Right kidney (tissue), 1 donor: ENCODE measurements around the gene FRYL.

Experiments
- DNase-seq: peaks from one replicate; pipeline ENCODE4 v3.0.0-alpha.2; 2016

FRYL gene

GRCh38 chr4:48604527-48604926 lies 175.6 kb downstream of the FRYL start:
- DNase-seq: no peak

DNA sequence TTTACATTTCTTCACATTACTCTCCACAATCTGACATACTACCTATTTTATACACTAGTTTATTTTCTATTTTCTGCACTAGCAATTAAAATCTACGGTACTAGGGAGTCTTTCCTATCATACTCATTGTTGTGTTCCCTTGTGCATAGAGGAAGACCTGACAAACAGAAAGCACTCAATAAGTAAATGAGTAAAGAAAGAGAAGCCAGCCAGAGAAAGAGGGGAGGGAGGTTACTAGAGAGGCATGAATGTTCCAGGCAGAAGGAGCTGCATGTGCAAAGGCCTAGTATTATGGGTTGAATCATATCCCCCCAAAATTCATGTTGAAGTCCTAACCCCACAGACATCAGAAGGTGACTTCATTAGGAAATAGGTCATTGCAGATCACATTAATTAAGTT lies 176.0 kb downstream of the FRYL start:
- no peak for DNase-seq

DNA sequence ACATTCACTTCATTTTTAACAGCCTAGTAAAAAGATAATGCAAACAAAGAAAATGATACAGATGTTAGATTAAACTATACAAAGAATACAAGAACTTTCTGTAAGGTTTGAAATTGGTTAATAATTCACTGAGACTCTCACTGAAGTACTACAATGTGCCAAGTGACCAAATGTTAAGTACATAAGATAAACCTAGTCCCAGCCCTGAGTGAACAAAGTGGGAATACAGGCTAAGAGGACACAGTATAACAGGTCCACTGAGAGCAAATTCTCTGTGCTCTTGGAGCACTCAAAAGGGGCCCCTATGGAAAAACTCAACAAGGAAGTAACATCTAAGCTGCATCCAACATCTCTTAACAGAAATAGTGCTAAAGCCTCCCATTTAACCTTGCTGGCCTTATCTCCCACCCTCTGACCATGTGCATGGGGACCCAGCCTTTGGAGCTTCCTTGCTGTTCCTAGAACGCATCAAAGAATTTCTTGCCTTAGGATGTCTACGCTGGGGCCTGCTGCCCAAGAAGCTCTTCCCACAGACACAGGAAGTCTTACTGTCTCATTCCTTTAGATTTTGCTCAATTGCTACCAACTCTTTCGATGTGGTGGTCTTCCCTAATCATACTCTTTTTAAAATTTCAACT lies 176.6 kb downstream of the FRYL start:
- DNase-seq: no peak

DNA sequence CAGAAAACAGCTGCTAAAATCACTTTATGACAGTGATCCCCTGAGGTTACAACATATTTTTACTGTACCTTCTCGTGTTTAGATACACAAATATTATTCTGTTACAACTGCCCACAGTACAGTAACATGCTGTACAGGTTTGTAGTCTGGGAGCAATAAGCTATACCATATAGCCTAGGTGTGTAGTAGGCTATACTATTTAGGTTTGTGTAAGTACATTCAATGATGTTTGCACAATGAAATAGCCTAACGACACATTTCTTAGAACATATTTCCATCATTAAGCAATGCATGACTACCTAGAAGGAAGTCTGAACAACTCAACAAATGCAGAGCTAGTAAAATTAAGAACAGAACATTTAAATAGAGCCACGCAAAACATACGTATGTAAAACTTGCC lies 177.3 kb downstream of the FRYL start:
- DNase-seq: no peak

- no peak for DNase-seq
Observed at GRCh38 chr4:48602222-48602621, 177.9 kb downstream of the FRYL start.

GRCh38 chr4:48596336-48596735 lies 183.7 kb downstream of the FRYL start:
- DNase-seq: no peak

GRCh38 chr4:48594180-48594579 lies 185.9 kb downstream of the FRYL start:
- DNase-seq: no peak

DNA sequence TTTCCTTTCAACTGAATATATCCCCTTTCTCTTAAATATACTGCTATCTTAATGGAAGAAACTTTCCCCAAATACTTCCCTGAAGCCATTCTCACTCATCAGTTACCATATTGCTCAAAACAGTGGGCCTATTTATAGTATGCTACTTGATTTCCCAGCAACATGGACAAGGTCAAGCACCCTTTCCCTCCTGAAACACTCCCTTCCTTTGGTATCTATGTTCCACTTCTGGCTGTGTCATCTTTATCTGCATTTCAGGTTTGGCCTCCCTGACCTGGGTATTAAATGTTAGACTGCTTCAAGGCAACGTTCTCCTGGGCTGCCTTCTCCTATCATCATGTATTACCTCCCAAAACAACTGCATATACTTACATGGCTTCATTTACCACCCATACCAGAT lies 188.7 kb downstream of the FRYL start:
- DNase-seq: no peak

DNA sequence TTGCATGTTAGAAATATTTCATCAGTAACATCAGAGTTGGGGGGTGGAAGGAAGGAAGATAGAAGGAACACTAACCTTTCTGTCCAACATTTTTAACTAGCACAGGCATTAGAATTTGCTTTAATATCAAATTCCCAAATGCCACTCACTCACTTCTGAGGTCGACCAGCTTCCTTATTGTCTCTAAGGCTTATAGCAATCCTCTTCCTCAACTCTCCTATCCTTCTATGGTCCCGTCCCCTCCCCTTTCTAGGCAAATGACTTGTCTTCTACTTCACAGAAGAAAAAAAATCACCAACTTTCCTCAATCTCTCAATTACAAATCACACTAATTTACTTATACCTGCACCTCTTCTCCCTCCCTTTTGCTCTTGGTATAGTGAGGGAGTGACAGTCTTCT lies 189.2 kb downstream of the FRYL start:
- DNase-seq: no peak

DNA sequence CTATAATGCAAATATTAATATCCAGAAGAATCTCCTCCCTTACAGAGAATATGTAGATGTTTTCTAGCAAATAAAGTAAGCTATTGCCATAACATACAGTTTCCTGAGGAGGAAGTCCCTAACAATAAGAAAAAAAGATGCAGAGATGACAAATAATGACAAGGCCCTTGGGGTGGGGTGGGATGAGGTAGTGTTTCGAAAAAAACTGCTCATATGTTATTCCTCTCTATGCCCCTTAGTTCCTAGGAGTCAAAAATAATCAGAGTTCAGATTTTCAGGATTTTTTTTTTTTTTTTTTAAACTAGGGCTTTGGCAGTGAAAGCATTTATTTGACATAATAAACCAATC lies 191.0 kb downstream of the FRYL start:
- no peak for DNase-seq

DNA sequence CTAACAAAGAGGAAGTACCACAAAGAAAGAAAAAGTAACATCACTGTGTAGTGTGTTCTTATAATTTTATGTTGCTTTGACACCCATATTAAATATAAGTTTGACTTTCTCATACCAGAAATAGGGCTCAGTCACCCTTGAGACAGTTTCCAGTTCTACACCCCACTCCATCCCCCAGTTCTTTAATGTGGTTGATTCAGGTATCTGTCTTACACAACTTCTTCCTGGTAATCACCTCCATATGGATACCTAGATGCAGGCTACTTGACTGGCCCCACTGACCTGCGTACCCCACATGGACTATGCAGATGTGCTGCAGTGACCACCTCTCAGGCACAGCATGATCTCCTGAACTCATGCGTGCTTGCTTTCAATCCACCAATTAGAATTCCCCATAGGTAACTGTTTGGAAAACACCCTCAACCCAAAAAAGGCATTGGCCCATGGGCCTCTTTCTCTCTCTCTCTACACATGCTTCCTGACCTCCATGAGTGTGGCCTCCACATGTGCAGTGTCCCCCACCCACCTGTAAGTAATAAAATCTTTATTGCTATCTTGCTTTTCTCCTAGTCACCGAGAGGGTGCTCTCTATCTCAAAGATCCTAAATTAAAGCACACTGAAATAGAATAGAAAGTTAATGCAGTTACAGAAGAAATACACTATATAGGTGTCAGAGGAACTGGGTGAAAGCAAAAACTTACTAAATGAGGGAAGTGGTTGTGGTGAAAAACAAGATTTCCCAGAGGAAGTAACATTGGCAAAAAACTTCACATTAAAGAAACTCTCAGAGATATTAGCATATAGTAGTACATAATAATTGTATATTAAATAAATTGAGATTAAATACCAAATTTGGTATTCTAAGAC lies 191.6 kb downstream of the FRYL start:
- DNase-seq: no peak

DNA sequence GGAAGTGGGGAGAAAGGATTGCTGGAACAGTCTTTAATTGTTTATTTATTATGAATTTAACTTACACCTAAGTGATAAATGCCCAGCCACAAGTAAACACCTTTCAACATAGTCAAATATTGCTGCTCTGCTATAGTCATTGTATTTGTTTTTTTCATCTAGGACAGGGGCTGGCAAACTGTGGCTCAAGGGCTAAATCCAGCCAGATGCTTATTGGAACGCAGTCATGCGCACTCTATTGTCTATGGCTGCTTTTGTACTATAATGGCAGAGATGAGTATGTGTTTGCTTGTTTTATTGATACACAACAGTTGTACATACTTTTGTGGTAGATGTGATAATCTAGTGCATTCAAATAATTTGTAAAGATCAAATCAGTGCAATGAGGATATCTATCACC lies 194.7 kb downstream of the FRYL start:
- no peak for DNase-seq

DNA sequence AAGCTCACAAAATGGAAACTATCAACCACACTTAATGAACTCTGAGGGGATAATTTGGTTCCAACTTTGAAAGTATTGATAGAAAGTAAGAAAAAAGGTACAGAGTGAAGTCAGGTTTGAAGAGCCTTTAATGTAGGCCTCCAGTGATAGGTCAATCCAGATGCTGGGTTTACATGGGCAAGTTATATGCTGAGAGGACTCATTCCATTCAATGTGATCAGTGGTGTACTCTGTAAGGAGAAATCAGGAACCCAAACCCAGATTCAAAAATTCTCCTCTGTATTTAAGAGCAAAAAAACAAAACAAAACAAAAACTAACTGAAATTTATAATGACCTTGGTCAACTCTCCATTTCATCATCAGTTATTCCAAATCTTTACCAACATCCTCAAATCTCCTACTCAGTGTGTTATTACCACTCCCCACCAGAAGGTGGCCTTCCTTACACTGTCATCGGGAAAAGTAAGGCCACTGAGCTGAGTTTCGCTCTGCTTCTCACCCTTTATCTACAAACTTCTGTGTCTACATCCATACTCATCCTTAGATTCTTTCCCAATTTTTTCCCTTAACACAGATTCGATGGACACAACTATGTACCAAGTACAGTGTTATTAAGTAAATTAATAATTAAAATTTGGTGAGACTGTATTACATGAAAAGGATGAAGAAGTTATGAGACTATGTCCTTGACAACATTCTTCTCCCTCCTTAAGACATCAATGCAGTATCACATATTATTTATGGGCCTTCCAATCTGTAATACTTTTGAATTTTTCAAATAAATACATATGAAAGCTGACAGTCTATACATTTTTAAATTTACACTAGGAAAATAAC lies 201.7 kb downstream of the FRYL start:
- peak; percentile 31 for DNase-seq

DNA sequence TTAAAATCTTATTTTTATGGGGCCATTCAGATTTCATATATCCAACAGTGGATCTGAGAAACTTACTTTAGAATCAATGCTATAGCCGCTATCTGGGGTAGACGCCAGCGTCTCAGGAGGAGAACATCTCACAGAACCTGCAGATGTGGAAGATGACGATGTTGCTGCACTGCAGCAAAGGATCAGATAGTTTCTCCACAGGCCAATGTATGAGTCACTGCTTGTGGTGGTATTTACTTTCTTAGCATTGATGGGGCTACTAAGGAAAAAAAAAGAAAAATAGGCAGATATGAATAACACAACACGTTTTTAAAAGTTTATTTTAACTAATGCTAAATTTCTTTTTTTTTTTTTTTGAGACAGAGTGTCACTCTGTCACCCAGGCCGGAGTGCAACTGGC lies 204.1 kb downstream of the FRYL start:
- no peak for DNase-seq

DNA sequence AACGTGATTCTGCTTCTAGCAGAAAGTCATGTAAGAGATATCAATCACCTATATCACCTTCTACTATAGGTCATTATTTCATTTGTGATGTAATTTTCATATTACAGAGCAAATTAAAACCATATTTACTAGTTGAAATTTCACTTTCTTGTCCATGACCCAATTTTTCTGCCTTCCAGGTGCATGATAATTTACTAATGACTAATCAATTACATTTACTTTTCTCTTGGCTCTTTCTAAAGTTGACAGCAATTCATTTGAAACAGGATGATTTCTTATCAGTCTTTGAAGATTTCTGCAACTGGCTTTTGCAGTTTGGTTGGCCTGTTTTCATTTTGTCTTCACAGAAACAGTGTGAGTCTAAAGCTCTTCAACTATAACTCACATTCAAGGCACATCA lies 208.6 kb downstream of the FRYL start:
- no peak for DNase-seq

DNA sequence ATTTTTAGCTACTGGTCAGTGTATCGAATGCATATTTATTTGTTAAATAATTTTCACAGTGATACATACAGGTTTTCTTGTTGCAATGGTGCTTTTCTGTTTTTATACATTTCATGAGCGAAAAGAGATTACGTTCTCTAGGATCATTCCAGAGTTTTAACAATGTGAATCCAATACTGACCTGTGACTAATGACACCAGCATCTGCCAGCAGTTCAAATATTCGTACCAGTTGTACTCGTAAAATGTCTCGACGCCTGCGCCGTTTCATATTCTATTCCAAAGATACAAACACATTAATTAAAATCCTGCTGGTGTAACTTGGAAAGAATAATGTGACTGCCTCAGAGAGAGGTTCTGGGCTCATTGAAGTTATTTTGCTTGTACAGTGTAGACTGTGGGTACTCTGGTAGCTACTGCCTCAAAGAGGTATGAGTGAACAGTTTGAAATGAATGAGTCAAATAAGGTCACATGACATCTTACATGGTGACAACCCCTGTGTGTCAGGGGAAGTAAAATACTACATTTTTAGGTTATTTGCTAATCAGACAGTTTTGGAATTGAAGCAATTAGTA lies 209.3 kb downstream of the FRYL start:
- DNase-seq: no peak

DNA sequence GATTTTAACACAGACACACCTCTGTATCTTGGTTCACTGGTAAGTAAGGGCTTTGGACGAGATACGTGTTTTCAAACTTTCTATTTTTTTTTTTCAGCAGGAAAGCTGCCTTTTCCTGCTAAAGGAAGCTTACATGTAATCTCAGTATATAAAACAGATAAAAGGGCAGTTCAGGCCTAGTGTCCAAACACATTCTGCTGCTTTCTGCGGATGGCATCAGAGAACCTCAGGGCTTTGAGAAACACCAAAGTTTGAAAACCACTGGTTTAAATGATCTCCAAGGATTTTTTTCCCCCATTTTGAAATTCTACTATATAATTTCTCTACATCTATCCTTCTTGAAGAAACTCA lies 214.1 kb downstream of the FRYL start:
- no peak for DNase-seq

GRCh38 chr4:48565362-48566033 lies 214.6 kb downstream of the FRYL start:
- DNase-seq: no peak

- no peak for DNase-seq
Observed at GRCh38 chr4:48564151-48564550, 215.9 kb downstream of the FRYL start.

- no peak for DNase-seq
Observed at GRCh38 chr4:48558819-48559218, 221.3 kb downstream of the FRYL start.

- DNase-seq: no peak
Observed at GRCh38 chr4:48558026-48558425, 222.1 kb downstream of the FRYL start.

DNA sequence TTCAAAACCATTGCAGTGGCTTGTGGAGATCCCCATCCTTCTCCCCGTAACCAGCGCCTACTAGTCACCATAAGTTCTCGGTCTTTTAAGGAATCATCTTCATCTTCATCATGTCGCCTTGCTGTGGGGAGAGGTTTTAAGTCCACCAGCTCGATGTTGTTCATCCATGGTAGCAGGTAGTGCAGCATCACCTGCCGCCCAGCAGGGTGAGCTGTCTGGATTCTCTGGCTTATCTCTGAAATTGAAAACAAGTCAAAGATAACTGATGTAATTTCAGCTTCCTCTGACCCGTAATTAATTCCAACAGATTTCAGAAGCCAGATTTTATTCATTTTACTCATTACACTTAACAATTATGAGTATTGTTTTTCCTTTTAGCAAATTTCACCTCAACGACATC lies 222.6 kb downstream of the FRYL start:
- DNase-seq: no peak

DNA sequence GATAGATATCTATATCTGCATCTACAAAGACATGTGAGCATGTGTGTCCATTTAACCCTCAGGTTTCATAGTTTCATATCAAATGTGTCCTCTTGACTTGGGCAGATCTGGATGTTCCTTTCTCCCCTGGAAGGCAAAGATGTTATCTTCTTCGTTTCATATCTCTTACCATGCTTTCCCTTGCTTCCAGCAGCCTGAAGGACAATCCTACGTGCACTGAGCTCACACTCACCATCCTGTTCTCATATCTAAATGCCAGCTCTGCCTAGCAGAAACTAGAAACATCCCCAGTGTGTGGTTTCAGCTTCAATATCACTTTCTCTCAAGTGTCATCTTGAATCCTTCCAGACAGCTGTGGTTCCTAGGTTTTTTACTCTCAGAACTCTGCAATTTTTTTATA lies 223.8 kb downstream of the FRYL start:
- DNase-seq: no peak
